ENCODE results near the gene TEX38.
"Not testable (repeated sequence)": the region's sequence is repeated elsewhere in the genome, so short reads cannot be mapped to it uniquely, and the experiment has no call there.

The TEX38 gene

GRCh38 chr1:46697053-46697452 lies 25.4 kb downstream of the TEX38 start:
- H3K4me3 ChIP-seq: no peak overlapping the region
- peaks cover 8% of the 10 kb centered on the region; the same call in 1 of the 2 replicates for H3K9me3 ChIP-seq
- H3K36me3 ChIP-seq: peaks cover 84% of the 10 kb centered on the region
- H3K27ac ChIP-seq: no peak overlapping the region
- no peak overlapping the region for H3K4me2 ChIP-seq
- H3K27me3 ChIP-seq: no peaks in the 10 kb centered on the region
- no peak overlapping the region for H3K9ac ChIP-seq
- TF ChIP-seq Cebpa-rat (IDR thresholded peaks at IDR 0.05): no peak
- H3K4me1 ChIP-seq: no peaks in the 10 kb centered on the region
- H4K20me1 ChIP-seq: peaks cover 75% of the 10 kb centered on the region

- Histone ChIP-seq H3K36me3 (peaks cover 94% of the 10 kb centered on the region), H3K4me3 (no peak overlapping the region), H3K4me1 (no peaks in the 10 kb centered on the region), H3K9me3 (peaks cover 8% of the 10 kb centered on the region; the same call in 1 of the 2 replicates), H3K4me2 (no peak overlapping the region), H3K27ac (no peak overlapping the region), H4K20me1 (peaks cover 77% of the 10 kb centered on the region), H3K27me3 (no peaks in the 10 kb centered on the region), H3K9ac (no peak overlapping the region)
- no peak for TF ChIP-seq Cebpa-rat (IDR thresholded peaks at IDR 0.05)
Measured at GRCh38 chr1:46699666-46700065, 28.0 kb downstream of the TEX38 start.

- Histone ChIP-seq H3K27me3 (no peaks in the 10 kb centered on the region), H3K4me2 (no peak overlapping the region), H3K4me3 (no peak overlapping the region), H4K20me1 (peaks cover 55% of the 10 kb centered on the region), H3K27ac (no peak overlapping the region), H3K36me3 (peaks cover 93% of the 10 kb centered on the region), H3K4me1 (no peaks in the 10 kb centered on the region), H3K9ac (no peak overlapping the region), H3K9me3 (no peaks in the 10 kb centered on the region)
- TF ChIP-seq Cebpa-rat (IDR thresholded peaks at IDR 0.05): no peak
Measured at GRCh38 chr1:46703927-46704641, 32.4 kb downstream of the TEX38 start.

GRCh38 chr1:46705408-46705807 lies 33.8 kb downstream of the TEX38 start:
- H4K20me1 ChIP-seq: peaks cover 55% of the 10 kb centered on the region
- H3K9me3 ChIP-seq: no peaks in the 10 kb centered on the region
- H3K36me3 ChIP-seq: peaks cover 90% of the 10 kb centered on the region
- TF ChIP-seq Cebpa-rat (IDR thresholded peaks at IDR 0.05): no peak
- H3K27me3 ChIP-seq: no peaks in the 10 kb centered on the region
- no peak overlapping the region for H3K27ac ChIP-seq
- H3K9ac ChIP-seq: no peak overlapping the region
- H3K4me1 ChIP-seq: no peaks in the 10 kb centered on the region
- H3K4me3 ChIP-seq: no peak overlapping the region
- no peak overlapping the region for H3K4me2 ChIP-seq

GRCh38 chr1:46708121-46708520 lies 36.5 kb downstream of the TEX38 start:
- no peaks in the 10 kb centered on the region for H3K27me3 ChIP-seq
- H3K4me1 ChIP-seq: no peaks in the 10 kb centered on the region
- H3K36me3 ChIP-seq: peaks cover 91% of the 10 kb centered on the region
- H3K9ac ChIP-seq: no peak overlapping the region
- TF ChIP-seq Cebpa-rat (IDR thresholded peaks at IDR 0.05): no peak
- no peaks in the 10 kb centered on the region for H3K9me3 ChIP-seq
- H3K27ac ChIP-seq: no peak overlapping the region
- peaks cover 49% of the 10 kb centered on the region for H4K20me1 ChIP-seq
- H3K4me2 ChIP-seq: no peak overlapping the region
- no peak overlapping the region for H3K4me3 ChIP-seq

- Histone ChIP-seq H3K4me1 (peaks cover 29% of the 10 kb centered on the region), H4K20me1 (peaks cover 69% of the 10 kb centered on the region), H3K27ac (no peak overlapping the region), H3K36me3 (peaks cover 63% of the 10 kb centered on the region), H3K4me3 (no peak overlapping the region), H3K9me3 (no peaks in the 10 kb centered on the region), H3K27me3 (no peaks in the 10 kb centered on the region), H3K9ac (no peak overlapping the region), H3K4me2 (no peak overlapping the region)
- no peak for TF ChIP-seq Cebpa-rat (IDR thresholded peaks at IDR 0.05)
Measured at GRCh38 chr1:46714976-46715375, 43.3 kb downstream of the TEX38 start.

- no peaks in the 10 kb centered on the region for H3K9me3 ChIP-seq
- H3K4me2 ChIP-seq: peak overlapping the region; percentile 96
- H4K20me1 ChIP-seq: peaks cover 50% of the 10 kb centered on the region
- peaks cover 41% of the 10 kb centered on the region for H3K36me3 ChIP-seq
- H3K4me1 ChIP-seq: peaks cover 29% of the 10 kb centered on the region
- peak overlapping the region; percentile 93 for H3K9ac ChIP-seq
- H3K27me3 ChIP-seq: no peaks in the 10 kb centered on the region
- H3K4me3 ChIP-seq: peak overlapping the region; percentile 79
- TF ChIP-seq Cebpa-rat (IDR thresholded peaks at IDR 0.05): no peak
- H3K27ac ChIP-seq: 0 out of 2 replicates have a peak overlapping the region, but pooled peaks have one; percentile 93
Measured at GRCh38 chr1:46717654-46718053, 46.0 kb downstream of the TEX38 start.

- Histone ChIP-seq H3K4me1 (peaks cover 29% of the 10 kb centered on the region), H3K4me3 (peak overlapping the region; percentile 79), H3K27ac (peak overlapping the region; percentile 93), H3K27me3 (no peaks in the 10 kb centered on the region), H3K9me3 (no peaks in the 10 kb centered on the region), H3K4me2 (peak overlapping the region; percentile 96), H3K9ac (peak overlapping the region; percentile 93), H3K36me3 (peaks cover 34% of the 10 kb centered on the region), H4K20me1 (peaks cover 43% of the 10 kb centered on the region)
- TF ChIP-seq Cebpa-rat (IDR thresholded peaks at IDR 0.05): no peak
Measured at GRCh38 chr1:46718340-46718726, 46.7 kb downstream of the TEX38 start.

GRCh38 chr1:46718727-46719622 lies 47.3 kb downstream of the TEX38 start, which contains the start of gene EFCAB14:
EFCAB14 (minus strand) TSS chr1:46719114; CDS start chr1:46718087, 1,027 bp downstream.
- peaks cover 28% of the 10 kb centered on the region for H3K36me3 ChIP-seq
- H3K4me1 ChIP-seq: peaks cover 29% of the 10 kb centered on the region
- H3K27me3 ChIP-seq: no peaks in the 10 kb centered on the region
- no peaks in the 10 kb centered on the region for H3K9me3 ChIP-seq
- peaks cover 37% of the 10 kb centered on the region for H4K20me1 ChIP-seq
- H3K9ac ChIP-seq: peak within 1 kb of the TSS; percentile 93
- peak within 1 kb of the TSS; percentile 93 for H3K27ac ChIP-seq
- H3K4me2 ChIP-seq: peak within 1 kb of the TSS; percentile 96
- no peak for TF ChIP-seq Cebpa-rat (IDR thresholded peaks at IDR 0.05)
- peak within 1 kb of the TSS; percentile 79 for H3K4me3 ChIP-seq

- Histone ChIP-seq H3K27ac (peak overlapping the region; percentile 93; the same call in 1 of the 2 replicates), H3K27me3 (no peaks in the 10 kb centered on the region), H3K4me3 (peak overlapping the region; percentile 79), H3K4me1 (peaks cover 29% of the 10 kb centered on the region), H3K9ac (no peak overlapping the region; the same call in 1 of the 2 replicates), H3K4me2 (peak overlapping the region; percentile 74), H4K20me1 (peaks cover 37% of the 10 kb centered on the region), H3K9me3 (no peaks in the 10 kb centered on the region), H3K36me3 (peaks cover 21% of the 10 kb centered on the region)
- TF ChIP-seq Cebpa-rat (IDR thresholded peaks at IDR 0.05): no peak
Measured at GRCh38 chr1:46719689-46720088, 48.0 kb downstream of the TEX38 start.

- not testable (repeated sequence) for H3K27ac ChIP-seq, H3K9ac ChIP-seq, H3K4me2 ChIP-seq, H3K9me3 ChIP-seq, H3K27me3 ChIP-seq, H3K4me3 ChIP-seq
- Histone ChIP-seq H4K20me1 (peaks cover 33% of the 10 kb centered on the region), H3K36me3 (peaks cover 15% of the 10 kb centered on the region), H3K4me1 (peaks cover 29% of the 10 kb centered on the region)
Measured at GRCh38 chr1:46720319-46720718, 48.7 kb downstream of the TEX38 start.
